PC-9 (cell line): ENCODE measurements around the gene RHAG. TPM values are rescaled to one million over a fixed set of nuclear protein-coding genes. Genes with fewer than 3 reads are reported as not detected.
"Not testable (repeated sequence)": the region's sequence is repeated elsewhere in the genome, so short reads cannot be mapped to it uniquely, and the experiment has no call there.

ENCODE experiments used
- BruUV-seq: library from RNA; stranded (reverse); fragments of 400-500 nt; replicated peaks from 2 replicates; lab custom pipeline; 2021; lab: Mats Ljungman, UMichigan
- CTCF ChIA-PET: fragments of 300-600 bp; sonication (Branson Sonifier 250); formaldehyde crosslinking; loops from one replicate; lab custom pipeline; 2022; ENCODE audit warnings: antibody characterized with exemption; lab: Charles Lee
- POLR2A ChIA-PET: fragments of 300-600 bp; sonication (Branson Sonifier 250); formaldehyde crosslinking; loops from one replicate; lab custom pipeline; 2022; ENCODE audit warnings: antibody characterized with exemption; ENCODE audit not compliant: unreplicated experiment; lab: Charles Lee
- DNase-seq, 2 experiments: peaks; one replicate each; pipeline versions ENCODE4 v3.0.0 to v3.0.0-alpha.2; 2015 to 2022; ENCODE audit warnings: mixed read lengths in 1 of 2
- H2AFZ ChIP-seq: fragments of 200-600 bp; sonication (generic); 2 replicates; pipeline ENCODE4 v1.8.1; 2017; ENCODE audit warnings: antibody characterized with exemption
- H3F3A ChIP-seq: fragments of 200-600 bp; sonication (generic); 2 replicates; pipeline ENCODE4 v1.8.1; 2017; ENCODE audit warnings: antibody characterized with exemption, mild to moderate bottlenecking, low read depth; ENCODE audit not compliant: insufficient read depth
- H3K27ac ChIP-seq: fragments of 200-600 bp; sonication (generic); 2 replicates; pipeline ENCODE4 v1.6.1; 2016; ENCODE audit warnings: mixed run types
- H3K27me3 ChIP-seq: fragments of 200-600 bp; sonication (generic); 2 replicates; pipeline ENCODE4 v1.6.1; 2016; ENCODE audit warnings: low read depth, mixed run types; ENCODE audit not compliant: insufficient read depth
- H3K36me3 ChIP-seq: fragments of 200-600 bp; sonication (generic); 2 replicates; pipeline ENCODE4 v1.6.1; 2016; ENCODE audit warnings: low read depth, mixed run types
- H3K4me1 ChIP-seq: fragments of 200-600 bp; sonication (generic); replicated peaks from 2 replicates; pipeline ENCODE4 v1.6.1; 2016; ENCODE audit warnings: mixed run types; ENCODE audit not compliant: insufficient read depth
- H3K4me2 ChIP-seq: fragments of 200-600 bp; sonication (generic); 2 replicates; pipeline ENCODE4 v1.6.1; 2017; ENCODE audit warnings: mixed run types
- H3K4me3 ChIP-seq: fragments of 200-600 bp; sonication (generic); 2 replicates; pipeline ENCODE4 v1.6.1; 2016; ENCODE audit warnings: mixed run types
- H3K79me2 ChIP-seq: fragments of 200-600 bp; sonication (generic); 2 replicates; pipeline ENCODE4 v1.6.1; 2017; ENCODE audit warnings: low read depth, mixed run types
- H3K9me2 ChIP-seq: fragments of 200-600 bp; sonication (generic); 2 replicates; pipeline ENCODE4 v1.8.1; 2017; ENCODE audit warnings: mild to moderate bottlenecking; ENCODE audit not compliant: insufficient read depth
- H3K9me3 ChIP-seq: fragments of 200-600 bp; sonication (generic); 2 replicates; pipeline ENCODE4 v1.8.1; 2016; ENCODE audit warnings: low read depth; ENCODE audit not compliant: insufficient read depth
- H4K20me1 ChIP-seq: fragments of 200-600 bp; sonication (generic); 2 replicates; pipeline ENCODE4 v1.8.1; 2017; ENCODE audit not compliant: insufficient read depth
- EZH2 ChIP-seq: fragments of 200-600 bp; sonication (generic); IDR thresholded peaks from 2 replicates; pipeline ENCODE4 v1.8.0; 2017; ENCODE audit warnings: antibody characterized with exemption, low read depth
- intact Hi-C: fragments of 100-400 bp; cut with micrococcal nuclease; formaldehyde crosslinking; loops from one replicate; pipeline ENCODE4 v1.10.0; 2022; ENCODE audit not compliant: unreplicated experiment
- total RNA-seq: library from RNA; stranded (reverse); gene quantifications from 2 replicates; pipeline ENCODE4 v1.2.3, GENCODE V29; 2021
- TF ChIP-seq, protein P1 (sequence below): fragments of 200-600 bp; sonication (generic); conservative IDR thresholded peaks from 2 replicates; pipeline ENCODE4 v1.6.1; 2017; ENCODE audit warnings: mixed run types, antibody characterized with exemption, mild to moderate bottlenecking, moderate library complexity

The RHAG gene
- total RNA-seq, 1 experiment from 2014 or later, result not detected

DNA sequence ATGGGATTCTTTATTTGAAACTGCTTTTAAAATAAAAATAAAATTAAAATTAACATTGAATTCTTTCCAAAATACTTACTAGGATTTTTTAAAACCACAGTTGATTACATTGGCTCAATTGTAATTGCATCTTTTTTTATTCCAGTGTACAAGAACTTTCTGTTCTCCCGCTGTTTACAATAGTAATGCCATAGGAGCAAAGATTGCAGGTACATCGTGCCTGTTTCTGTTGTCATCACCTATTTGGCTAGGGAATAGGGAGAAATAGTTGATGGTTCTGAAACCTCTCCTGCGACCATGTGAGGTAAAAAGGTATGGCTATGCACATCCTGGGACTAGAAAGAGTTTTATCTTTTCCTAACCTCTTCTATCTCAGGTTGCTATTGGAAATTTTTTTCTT is 28.2 kb upstream of the RHAG start:
- ChIA-PET POLR2A (no interaction called here), CTCF (no interaction called here)
- peaks cover 25% of the 10 kb centered on the region for H3K4me1 ChIP-seq
- no peaks in the 10 kb centered on the region for H3K79me2 ChIP-seq
- no peaks in the 10 kb centered on the region for H3K9me2 ChIP-seq
- H3F3A ChIP-seq, result peaks cover 8% of the 10 kb centered on the region
- no peak overlapping the region for H3K27ac ChIP-seq
- H3K4me3 ChIP-seq, result no peak overlapping the region
- H3K4me2 ChIP-seq, result no peak overlapping the region
- BruUV-seq, result no TSS peak
- intact Hi-C loops, result loop anchor here (5.0 to 10.0 kb wide), 2 partner anchors 43 to 110 kb away; partner anchors contain the start of gene C6orf141
- H4K20me1 ChIP-seq, result no peaks in the 10 kb centered on the region
- no peak overlapping the region for H2AFZ ChIP-seq
- TF ChIP-seq, protein P1, sequence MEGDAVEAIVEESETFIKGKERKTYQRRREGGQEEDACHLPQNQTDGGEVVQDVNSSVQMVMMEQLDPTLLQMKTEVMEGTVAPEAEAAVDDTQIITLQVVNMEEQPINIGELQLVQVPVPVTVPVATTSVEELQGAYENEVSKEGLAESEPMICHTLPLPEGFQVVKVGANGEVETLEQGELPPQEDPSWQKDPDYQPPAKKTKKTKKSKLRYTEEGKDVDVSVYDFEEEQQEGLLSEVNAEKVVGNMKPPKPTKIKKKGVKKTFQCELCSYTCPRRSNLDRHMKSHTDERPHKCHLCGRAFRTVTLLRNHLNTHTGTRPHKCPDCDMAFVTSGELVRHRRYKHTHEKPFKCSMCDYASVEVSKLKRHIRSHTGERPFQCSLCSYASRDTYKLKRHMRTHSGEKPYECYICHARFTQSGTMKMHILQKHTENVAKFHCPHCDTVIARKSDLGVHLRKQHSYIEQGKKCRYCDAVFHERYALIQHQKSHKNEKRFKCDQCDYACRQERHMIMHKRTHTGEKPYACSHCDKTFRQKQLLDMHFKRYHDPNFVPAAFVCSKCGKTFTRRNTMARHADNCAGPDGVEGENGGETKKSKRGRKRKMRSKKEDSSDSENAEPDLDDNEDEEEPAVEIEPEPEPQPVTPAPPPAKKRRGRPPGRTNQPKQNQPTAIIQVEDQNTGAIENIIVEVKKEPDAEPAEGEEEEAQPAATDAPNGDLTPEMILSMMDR, result no peak
- TF ChIP-seq EZH2, result no peak
- no peaks in the 10 kb centered on the region for H3K36me3 ChIP-seq
- no peaks in the 10 kb centered on the region for H3K9me3 ChIP-seq
- no peak for DNase-seq
- no peaks in the 10 kb centered on the region for H3K27me3 ChIP-seq

DNA sequence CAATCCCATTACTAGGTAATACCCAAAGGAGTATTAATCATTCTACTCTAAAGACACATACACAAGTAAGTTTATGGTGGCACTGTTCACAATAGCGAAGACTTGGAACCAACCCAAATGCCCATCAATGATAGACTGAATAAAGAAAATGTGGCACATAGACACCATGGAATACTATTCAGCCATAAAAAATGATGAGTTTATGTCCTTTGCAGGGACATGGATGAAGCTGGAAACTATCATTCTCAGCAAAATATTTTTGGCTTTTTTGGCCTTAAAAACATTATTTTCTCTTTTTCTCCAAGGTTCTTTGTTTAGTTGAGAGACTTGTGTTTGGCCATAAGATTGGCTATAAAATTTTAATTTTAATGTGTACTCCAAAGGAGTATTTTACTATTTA is 27.4 kb upstream of the RHAG start:
- H3K79me2 ChIP-seq, result not testable (repeated sequence)

GRCh38 chr6:49662892-49663261 is 26.2 kb upstream of the RHAG start:
- H3F3A ChIP-seq, result peaks cover 8% of the 10 kb centered on the region
- no peak overlapping the region for H3K4me2 ChIP-seq
- no peaks in the 10 kb centered on the region for H3K27me3 ChIP-seq
- H3K4me1 ChIP-seq, result peaks cover 14% of the 10 kb centered on the region
- no peak for TF ChIP-seq EZH2
- TF ChIP-seq, protein P1, result no peak
- no peak overlapping the region for H3K27ac ChIP-seq
- POLR2A ChIA-PET, result no interaction called here
- no peaks in the 10 kb centered on the region for H4K20me1 ChIP-seq
- no peaks in the 10 kb centered on the region for H3K9me2 ChIP-seq
- no peak for DNase-seq
- BruUV-seq, result no TSS peak
- no peak overlapping the region for H3K4me3 ChIP-seq
- no peaks in the 10 kb centered on the region for H3K9me3 ChIP-seq
- CTCF ChIA-PET, result no interaction called here
- no peaks in the 10 kb centered on the region for H3K36me3 ChIP-seq
- intact Hi-C loops, result loop anchor here (10.0 kb wide), 1 partner anchor 108 kb away; the partner anchor contains the start of gene C6orf141
- H3K79me2 ChIP-seq, result no peaks in the 10 kb centered on the region
- H2AFZ ChIP-seq, result no peak overlapping the region

More for the DNA sequence above, 27.4 kb upstream of the RHAG start:
- BruUV-seq, POLR2A ChIA-PET, H3K4me2 ChIP-seq, H3K4me3 ChIP-seq, H3K36me3 ChIP-seq, H2AFZ ChIP-seq, CTCF ChIA-PET, H3F3A ChIP-seq, H3K9me2 ChIP-seq, H3K27me3 ChIP-seq, H4K20me1 ChIP-seq, H3K27ac ChIP-seq, DNase-seq, H3K9me3 ChIP-seq: not testable (repeated sequence)
- peaks cover 24% of the 10 kb centered on the region for H3K4me1 ChIP-seq
- intact Hi-C loops, result loop anchor here (10.0 kb wide), 1 partner anchor 109 kb away; the partner anchor contains the start of gene C6orf141
